GM19025 (cell line): Measurements from ENCODE around the gene AGO3.

Experiments used
- ATAC-seq: cut with Tn5 transposase; IDR thresholded peaks from one replicate; pipeline ENCODE4 v1.9.1; 2021; ENCODE audit warnings: mild to moderate bottlenecking, low read depth, moderate library complexity; ENCODE audit not compliant: unreplicated experiment

Gene AGO3

GRCh38 chr1:36118447-36119204 lies 187.7 kb downstream of the AGO3 start:
- no peak for ATAC-seq

GRCh38 chr1:36119456-36119855 lies 188.6 kb downstream of the AGO3 start:
- ATAC-seq: no peak
